ENCODE data around the gene UPP1. TPM values are rescaled to one million over a fixed set of nuclear protein-coding genes. Genes with fewer than 3 reads are reported as not detected.
"Not testable (repeated sequence)": the region's sequence is repeated elsewhere in the genome, so short reads cannot be mapped to it uniquely, and the experiment has no call there.

UPP1 gene
- total RNA-seq, 1 experiment from 2014 or later: 140 TPM

DNA sequence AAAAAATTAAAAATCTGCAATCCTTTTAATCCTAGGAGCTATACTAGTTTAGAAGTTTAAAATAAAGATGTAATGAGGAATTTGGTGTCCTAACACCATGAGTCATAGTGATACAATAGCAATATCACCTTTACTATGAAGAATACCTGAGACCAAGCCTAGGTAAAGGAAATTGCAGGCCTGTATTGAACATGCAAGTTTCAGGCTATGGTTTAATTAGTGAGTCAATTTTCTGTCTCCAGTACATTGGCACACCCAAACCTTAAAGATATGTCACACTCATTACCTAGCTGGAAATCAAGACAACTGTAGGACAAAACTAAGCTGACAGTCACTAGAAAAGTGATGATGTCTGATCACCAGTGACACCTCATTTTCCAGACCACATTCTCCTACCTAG is 6.7 kb upstream of the UPP1 start:
- DNase-seq (ENCODE audit: low read depth, low spot score); in situ Hi-C loops (cut with HindIII; ENCODE audit: low pct_unique_long_range_greater_than_20kb, low sequenced_read_pairs): not testable (repeated sequence)

- in situ Hi-C loops (cut with HindIII; ENCODE audit: low pct_unique_long_range_greater_than_20kb, low sequenced_read_pairs): no loop called here
Observed at GRCh38 chr7:48083114-48083830, 5.8 kb upstream of the UPP1 start.

GRCh38 chr7:48084727-48085432 is 4.2 kb upstream of the UPP1 start:
- in situ Hi-C loops (cut with HindIII; ENCODE audit: low pct_unique_long_range_greater_than_20kb, low sequenced_read_pairs): no loop called here
- DNase-seq (ENCODE audit: low read depth, low spot score): peak; percentile 100

More at GRCh38 chr7:48083114-48083830, 5.8 kb upstream of the UPP1 start:
- DNase-seq (ENCODE audit: low read depth, low spot score): peak; percentile 37

- in situ Hi-C loops (cut with HindIII; ENCODE audit: low pct_unique_long_range_greater_than_20kb, low sequenced_read_pairs): no loop called here
- DNase-seq (ENCODE audit: low read depth, low spot score): no peak
Observed at GRCh38 chr7:48085433-48085791, 3.7 kb upstream of the UPP1 start.

GRCh38 chr7:48085942-48086341 is 3.1 kb upstream of the UPP1 start:
- in situ Hi-C loops (cut with HindIII; ENCODE audit: low pct_unique_long_range_greater_than_20kb, low sequenced_read_pairs): no loop called here
- no peak for DNase-seq (ENCODE audit: low read depth, low spot score)

DNA sequence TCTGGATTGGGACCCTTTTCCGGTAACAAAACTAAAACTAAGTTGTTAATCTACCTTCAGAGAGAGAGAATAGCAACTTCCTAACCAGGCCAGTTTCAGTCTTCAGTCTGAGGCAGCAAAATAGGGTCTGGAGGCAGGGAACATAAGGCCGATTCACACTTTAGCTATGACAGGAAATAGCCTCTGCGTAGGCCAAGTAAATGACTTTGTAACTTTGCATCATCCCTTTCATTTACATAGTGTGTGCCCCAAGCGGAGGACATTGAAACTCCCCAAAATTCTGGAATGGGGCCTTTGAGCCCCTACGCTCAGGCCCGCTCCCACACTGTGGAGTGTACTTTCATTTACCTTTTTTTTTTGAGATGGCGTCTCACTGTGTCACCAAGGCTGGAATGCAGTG is 1.7 kb upstream of the UPP1 start:
- DNase-seq (ENCODE audit: low read depth, low spot score): peak; percentile 86
- in situ Hi-C loops (cut with HindIII; ENCODE audit: low pct_unique_long_range_greater_than_20kb, low sequenced_read_pairs): no loop called here

DNA sequence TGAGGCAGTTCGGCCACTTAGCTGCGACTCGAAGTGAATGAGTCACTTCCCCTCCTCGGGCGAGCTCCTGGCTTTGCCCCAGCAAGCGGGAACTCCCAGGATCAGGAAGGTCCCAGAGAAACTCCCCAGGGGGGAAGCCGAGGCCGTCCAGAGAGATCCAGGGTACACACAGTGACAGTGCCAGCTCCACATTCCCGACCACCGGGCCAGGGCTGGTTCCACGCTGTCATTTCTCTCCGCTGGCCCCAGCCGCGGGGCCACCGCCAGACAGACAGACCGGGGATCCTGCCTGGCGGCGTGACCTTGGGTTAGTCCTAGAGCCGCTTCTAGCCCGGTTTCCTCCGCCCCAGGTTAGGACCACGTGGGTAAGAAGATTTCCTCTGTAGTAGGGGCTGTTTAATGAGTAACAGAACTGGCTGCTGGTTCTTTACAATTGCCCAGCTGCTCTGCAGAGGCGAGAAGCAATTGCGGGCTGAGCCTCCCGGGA is 463 bp upstream of the UPP1 start:
- peak; percentile 99 for DNase-seq (ENCODE audit: low read depth, low spot score)
- in situ Hi-C loops (cut with HindIII; ENCODE audit: low pct_unique_long_range_greater_than_20kb, low sequenced_read_pairs): no loop called here

GRCh38 chr7:48090095-48090805 is 1.2 kb downstream of the UPP1 start:
- in situ Hi-C loops (cut with HindIII; ENCODE audit: low pct_unique_long_range_greater_than_20kb, low sequenced_read_pairs): no loop called here
- peak; percentile 55 for DNase-seq (ENCODE audit: low read depth, low spot score)

- no peak for DNase-seq (ENCODE audit: low read depth, low spot score)
- in situ Hi-C loops (cut with HindIII; ENCODE audit: low pct_unique_long_range_greater_than_20kb, low sequenced_read_pairs): no loop called here
Observed at GRCh38 chr7:48091506-48092433, 2.7 kb downstream of the UPP1 start.

GRCh38 chr7:48094861-48095293 is 5.8 kb downstream of the UPP1 start:
- no peak for DNase-seq (ENCODE audit: low read depth, low spot score)
- in situ Hi-C loops (cut with HindIII; ENCODE audit: low pct_unique_long_range_greater_than_20kb, low sequenced_read_pairs): no loop called here

GRCh38 chr7:48096273-48096672 is 7.2 kb downstream of the UPP1 start:
- no peak for DNase-seq (ENCODE audit: low read depth, low spot score)
- in situ Hi-C loops (cut with HindIII; ENCODE audit: low pct_unique_long_range_greater_than_20kb, low sequenced_read_pairs): no loop called here

- DNase-seq (ENCODE audit: low read depth, low spot score): no peak
- in situ Hi-C loops (cut with HindIII; ENCODE audit: low pct_unique_long_range_greater_than_20kb, low sequenced_read_pairs): no loop called here
Observed at GRCh38 chr7:48097521-48098231, 8.6 kb downstream of the UPP1 start.

- in situ Hi-C loops (cut with HindIII; ENCODE audit: low pct_unique_long_range_greater_than_20kb, low sequenced_read_pairs): no loop called here
- DNase-seq (ENCODE audit: low read depth, low spot score): peak; percentile 44
Observed at GRCh38 chr7:48098846-48099245, 9.8 kb downstream of the UPP1 start.

DNA sequence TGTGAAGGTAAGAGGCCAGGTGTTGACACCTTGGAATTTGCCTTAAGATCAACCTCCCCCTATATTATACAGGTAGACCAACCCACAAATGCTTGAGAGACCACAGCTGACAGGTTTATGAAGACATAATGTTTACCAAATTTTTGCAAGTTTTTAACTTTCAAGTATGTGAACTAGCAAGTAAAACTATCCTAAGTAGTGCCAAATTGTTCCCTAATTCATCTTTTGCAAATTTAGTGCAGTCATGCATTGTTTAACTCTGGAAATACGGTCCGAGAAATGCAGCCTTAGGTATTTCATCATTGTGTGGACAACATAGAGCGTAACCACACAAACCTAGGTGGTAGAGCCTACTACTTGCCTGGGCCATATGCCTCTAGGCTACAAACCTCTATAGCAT is 10.7 kb downstream of the UPP1 start:
- in situ Hi-C loops (cut with HindIII; ENCODE audit: low pct_unique_long_range_greater_than_20kb, low sequenced_read_pairs): no loop called here
- no peak for DNase-seq (ENCODE audit: low read depth, low spot score)

- in situ Hi-C loops (cut with HindIII; ENCODE audit: low pct_unique_long_range_greater_than_20kb, low sequenced_read_pairs): no loop called here
- DNase-seq (ENCODE audit: low read depth, low spot score): no peak
Observed at GRCh38 chr7:48101352-48101751, 12.3 kb downstream of the UPP1 start.

- in situ Hi-C loops (cut with HindIII; ENCODE audit: low pct_unique_long_range_greater_than_20kb, low sequenced_read_pairs): no loop called here
- DNase-seq (ENCODE audit: low read depth, low spot score): no peak
Observed at GRCh38 chr7:48101968-48102367, 12.9 kb downstream of the UPP1 start.

- no peak for DNase-seq (ENCODE audit: low read depth, low spot score)
- in situ Hi-C loops (cut with HindIII; ENCODE audit: low pct_unique_long_range_greater_than_20kb, low sequenced_read_pairs): no loop called here
Observed at GRCh38 chr7:48102530-48102929, 13.5 kb downstream of the UPP1 start.

Measured in SK-MEL-5 (cell line).